Ramos (cell line): ENCODE results near the gene FMNL3.
"Not testable (repeated sequence)": the region's sequence is repeated elsewhere in the genome, so short reads cannot be mapped to it uniquely, and the experiment has no call there.

Experiments used
- in situ Hi-C: fragments of 300-500 bp; cut with MboI; formaldehyde crosslinking; loops from one replicate; pipeline ENCODE4 v1.14.3; 2022; ENCODE audit warnings: low sequenced_read_pairs; ENCODE audit not compliant: unreplicated experiment

The FMNL3 gene

GRCh38 chr12:49720214-49720613 lies 13.0 kb upstream of the FMNL3 start:
- in situ Hi-C loops: no loop called here

- in situ Hi-C loops: not testable (repeated sequence)
Measured at GRCh38 chr12:49717800-49718199, 10.6 kb upstream of the FMNL3 start.

- in situ Hi-C loops: no loop called here
Measured at GRCh38 chr12:49716553-49716952, 9.3 kb upstream of the FMNL3 start.

GRCh38 chr12:49713952-49714351 lies 6.7 kb upstream of the FMNL3 start:
- in situ Hi-C loops: not testable (repeated sequence)

GRCh38 chr12:49708851-49709250 lies 1.6 kb upstream of the FMNL3 start:
- in situ Hi-C loops: loop anchor here (5.0 kb wide), 1 partner anchor 67 kb away; no protein-coding TSS in a partner anchor

- in situ Hi-C loops: loop anchor here (5.0 kb wide), 1 partner anchor 65 kb away; no protein-coding TSS in a partner anchor
Measured at GRCh38 chr12:49707812-49708147, 575 bp upstream of the FMNL3 start.

- in situ Hi-C loops: loop anchor here (5.0 kb wide), 1 partner anchor 64 kb away; no protein-coding TSS in a partner anchor
Measured at GRCh38 chr12:49706351-49707127, 666 bp downstream of the FMNL3 start.

- in situ Hi-C loops: loop anchor here (5.0 kb wide), 1 partner anchor 63 kb away; no protein-coding TSS in a partner anchor
Measured at GRCh38 chr12:49705479-49706134, 1.6 kb downstream of the FMNL3 start.

GRCh38 chr12:49703647-49704137 lies 3.5 kb downstream of the FMNL3 start:
- in situ Hi-C loops: no loop called here

- in situ Hi-C loops: no loop called here
Measured at GRCh38 chr12:49702676-49703215, 4.5 kb downstream of the FMNL3 start.

- in situ Hi-C loops: no loop called here
Measured at GRCh38 chr12:49702009-49702408, 5.2 kb downstream of the FMNL3 start.

GRCh38 chr12:49698619-49699545 lies 8.3 kb downstream of the FMNL3 start:
- in situ Hi-C loops: no loop called here

GRCh38 chr12:49697808-49698207 lies 9.4 kb downstream of the FMNL3 start:
- in situ Hi-C loops: no loop called here

- in situ Hi-C loops: no loop called here
Measured at GRCh38 chr12:49696723-49697122, 10.5 kb downstream of the FMNL3 start.

- in situ Hi-C loops: no loop called here
Measured at GRCh38 chr12:49693931-49694444, 13.2 kb downstream of the FMNL3 start.

- in situ Hi-C loops: no loop called here
Measured at GRCh38 chr12:49692851-49693250, 14.4 kb downstream of the FMNL3 start.

- in situ Hi-C loops: no loop called here
Measured at GRCh38 chr12:49689785-49690184, 17.4 kb downstream of the FMNL3 start.

- in situ Hi-C loops: no loop called here
Measured at GRCh38 chr12:49689237-49689636, 18.0 kb downstream of the FMNL3 start.

- in situ Hi-C loops: no loop called here
Measured at GRCh38 chr12:49687941-49688340, 19.3 kb downstream of the FMNL3 start.

- in situ Hi-C loops: no loop called here
Measured at GRCh38 chr12:49684310-49684854, 22.8 kb downstream of the FMNL3 start.
